Esophagus muscularis mucosa (tissue), 3 donors: ENCODE data around the gene AUH.

Experiments
- POLR2A ChIP-seq: fragments of 450-650 bp; IDR thresholded peaks from one replicate; pipeline ENCODE4 v1.6.1; 2017; ENCODE audit warnings: antibody characterized with exemption, moderate library complexity, mild to moderate bottlenecking, low read depth
- TF ChIP-seq, protein P1 (sequence below), 3 experiments: fragments of 200-600 bp in 2 of 3; fragments of 450-650 bp in 1 of 3; sonication (generic) in 2 of 3; IDR thresholded peaks; one replicate each; pipeline ENCODE4 v1.5.1; 2017 to 2019; ENCODE audit warnings: antibody characterized with exemption in 3 of 3, mild to moderate bottlenecking in 2 of 3, moderate library complexity in 1 of 3

GRCh38 chr9:91255327-91255726, 106.4 kb downstream of the AUH start:
- no peak for TF ChIP-seq POLR2A
- TF ChIP-seq, protein P1, sequence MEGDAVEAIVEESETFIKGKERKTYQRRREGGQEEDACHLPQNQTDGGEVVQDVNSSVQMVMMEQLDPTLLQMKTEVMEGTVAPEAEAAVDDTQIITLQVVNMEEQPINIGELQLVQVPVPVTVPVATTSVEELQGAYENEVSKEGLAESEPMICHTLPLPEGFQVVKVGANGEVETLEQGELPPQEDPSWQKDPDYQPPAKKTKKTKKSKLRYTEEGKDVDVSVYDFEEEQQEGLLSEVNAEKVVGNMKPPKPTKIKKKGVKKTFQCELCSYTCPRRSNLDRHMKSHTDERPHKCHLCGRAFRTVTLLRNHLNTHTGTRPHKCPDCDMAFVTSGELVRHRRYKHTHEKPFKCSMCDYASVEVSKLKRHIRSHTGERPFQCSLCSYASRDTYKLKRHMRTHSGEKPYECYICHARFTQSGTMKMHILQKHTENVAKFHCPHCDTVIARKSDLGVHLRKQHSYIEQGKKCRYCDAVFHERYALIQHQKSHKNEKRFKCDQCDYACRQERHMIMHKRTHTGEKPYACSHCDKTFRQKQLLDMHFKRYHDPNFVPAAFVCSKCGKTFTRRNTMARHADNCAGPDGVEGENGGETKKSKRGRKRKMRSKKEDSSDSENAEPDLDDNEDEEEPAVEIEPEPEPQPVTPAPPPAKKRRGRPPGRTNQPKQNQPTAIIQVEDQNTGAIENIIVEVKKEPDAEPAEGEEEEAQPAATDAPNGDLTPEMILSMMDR (IDR thresholded peaks at IDR 0.05) = no peak
